HepG2 (cell line): ENCODE measurements around the gene COPZ1. TPM values are rescaled to one million over a fixed set of nuclear protein-coding genes. Genes with fewer than 3 reads are reported as not detected.

Experiments used
- CHCHD3 ChIP-seq: sonication (generic); formaldehyde crosslinking; IDR thresholded peaks from 2 replicates; pipeline ENCODE4 v1.8.0; 2022; ENCODE audit warnings: mild to moderate bottlenecking, missing genetic modification reagents, moderate library complexity
- CSRNP2 ChIP-seq: sonication (generic); formaldehyde crosslinking; conservative IDR thresholded peaks from 2 replicates; pipeline ENCODE4 v1.8.0; 2022; ENCODE audit warnings: low read depth, missing genetic modification reagents
- FOXC1 ChIP-seq: sonication (generic); formaldehyde crosslinking; IDR thresholded peaks from 2 replicates; pipeline ENCODE4 v1.8.0; 2022; ENCODE audit warnings: mild to moderate bottlenecking, missing genetic modification reagents, borderline replicate concordance
- HDAC1 ChIP-seq: sonication (generic); formaldehyde crosslinking; IDR thresholded peaks from 2 replicates; pipeline ENCODE4 v1.5.1; 2020; ENCODE audit warnings: mild to moderate bottlenecking, missing genetic modification reagents
- HDAC6 ChIP-seq: fragments of 200-600 bp; sonication (generic); IDR thresholded peaks from 2 replicates; pipeline ENCODE4 v1.7.0; 2017; ENCODE audit warnings: mild to moderate bottlenecking, antibody characterized with exemption, low read length, low read depth
- HOXA3 ChIP-seq: sonication (generic); formaldehyde crosslinking; IDR thresholded peaks from 2 replicates; pipeline ENCODE4 v1.5.0; 2020; ENCODE audit warnings: missing genetic modification reagents
- MNT ChIP-seq: fragments of 450-650 bp; IDR thresholded peaks from 2 replicates; pipeline ENCODE4 v1.6.1; 2016
- PATZ1 ChIP-seq: sonication (generic); formaldehyde crosslinking; IDR thresholded peaks from 2 replicates; pipeline ENCODE4 v1.4.0; 2020; ENCODE audit warnings: missing genetic modification reagents
- PTBP1 ChIP-seq: fragments of 200-400 bp; formaldehyde crosslinking; IDR thresholded peaks from 2 replicates; pipeline ENCODE4 v1.6.1; 2018; ENCODE audit warnings: low read length, low read depth; ENCODE audit not compliant: poor library complexity, severe bottlenecking
- RAD21 ChIP-seq: fragments of 450-650 bp; formaldehyde crosslinking; IDR thresholded peaks from 2 replicates; pipeline ENCODE4 v1.5.0; 2020; ENCODE audit warnings: mild to moderate bottlenecking
- RNF2 ChIP-seq: fragments of 450-650 bp; conservative IDR thresholded peaks from 2 replicates; pipeline ENCODE4 v1.6.1; 2016; ENCODE audit warnings: low read depth
- TIGD3 ChIP-seq: sonication (generic); formaldehyde crosslinking; IDR thresholded peaks from 2 replicates; pipeline ENCODE4 v1.5.1; 2020; ENCODE audit warnings: mild to moderate bottlenecking, missing genetic modification reagents, borderline replicate concordance
- ZBTB3 ChIP-seq: sonication (generic); formaldehyde crosslinking; IDR thresholded peaks from 2 replicates; pipeline ENCODE4 v1.4.0; 2020; ENCODE audit warnings: low read depth, mild to moderate bottlenecking, moderate library complexity, missing genetic modification reagents, borderline replicate concordance
- ZBTB42 ChIP-seq: sonication (generic); formaldehyde crosslinking; IDR thresholded peaks from 2 replicates; pipeline ENCODE4 v1.5.0; 2020; ENCODE audit warnings: mild to moderate bottlenecking, missing genetic modification reagents
- ZNF276 ChIP-seq: sonication (generic); formaldehyde crosslinking; IDR thresholded peaks from 2 replicates; pipeline ENCODE4 v1.4.0; 2020; ENCODE audit warnings: mild to moderate bottlenecking, low read depth, missing genetic modification reagents
- ZNF296 ChIP-seq: sonication (generic); formaldehyde crosslinking; conservative IDR thresholded peaks from 2 replicates; pipeline ENCODE4 v1.5.0; 2020; ENCODE audit warnings: mild to moderate bottlenecking, missing genetic modification reagents
- ZNF513 ChIP-seq: sonication (generic); formaldehyde crosslinking; conservative IDR thresholded peaks from 2 replicates; pipeline ENCODE4 v1.5.0; 2020; ENCODE audit warnings: missing genetic modification reagents
- ZNF563 ChIP-seq: sonication (generic); formaldehyde crosslinking; IDR thresholded peaks from 2 replicates; pipeline ENCODE4 v1.8.0; 2022; ENCODE audit warnings: mild to moderate bottlenecking, moderate library complexity, missing genetic modification reagents
- ZNF577 ChIP-seq: sonication (generic); formaldehyde crosslinking; IDR thresholded peaks from 2 replicates; pipeline ENCODE4 v1.4.0; 2020; ENCODE audit warnings: mild to moderate bottlenecking, low read depth, missing genetic modification reagents, borderline replicate concordance
- ZNF883 ChIP-seq: sonication (generic); formaldehyde crosslinking; IDR thresholded peaks from 2 replicates; pipeline ENCODE4 v1.5.1; 2020; ENCODE audit warnings: mild to moderate bottlenecking, missing genetic modification reagents; ENCODE audit errors: not compliant biosample characterization
- polyA plus RNA-seq, 8 experiments: library from polyadenylated mRNA; depleted of rRNA in 3 of 8; stranded (reverse) in 7 of 8; unstranded in 1 of 8; fragments of >200 nt; fragmentation: Illumina TruSeq in 4 of 8; extraction: Trizol in 4 of 8; gene quantifications; 2 replicates each; pipeline versions ENCODE4 v1.2.1 to v1.2.3, GENCODE V29; 2011 to 2016; ENCODE audit warnings: low read depth in 4 of 8, missing spikeins in 1 of 8, mixed read lengths in 1 of 8; ENCODE audit not compliant: insufficient read depth in 1 of 8
- total RNA-seq, 5 experiments: library from RNA; depleted of rRNA; stranded (reverse); fragments of >200 nt; fragmentation: Illumina TruSeq; extraction: Trizol; gene quantifications; 2 replicates each; pipeline ENCODE4 v1.2.3, GENCODE V29; 2016; ENCODE audit warnings: low read depth in 1 of 5

COPZ1 gene
- total and polyA plus RNA-seq, 2 of the 13 experiments (the other 11 are each of a cell fraction or from before 2014, with no cell fraction given) = 125 to 184 TPM

GRCh38 chr12:54279227-54279631 lies 45.7 kb upstream of the COPZ1 start (continued):
- TF ChIP-seq ZNF276 (CRISPR knock-in tag) (no peak), RNF2 (no peak), PTBP1 (no peak), ZNF563 (CRISPR knock-in tag) (0 out of 2 replicates have a peak, but pooled peaks have one; percentile 30), FOXC1 (CRISPR knock-in tag) (no peak), MNT (no peak), ZNF296 (CRISPR knock-in tag) (no peak), HDAC6 (no peak), HOXA3 (CRISPR knock-in tag) (no peak), ZNF883 (no peak), ZBTB42 (CRISPR knock-in tag) (no peak), ZNF513 (no peak), HDAC1 (no peak), CSRNP2 (CRISPR knock-in tag) (no peak), PATZ1 (CRISPR knock-in tag) (no peak), RAD21 (CRISPR knock-in tag) (peak; percentile 12; the same call in 1 of the 2 replicates), ZBTB3 (no peak), CHCHD3 (no peak), ZNF577 (CRISPR knock-in tag) (no peak), TIGD3 (CRISPR knock-in tag) (0 out of 2 replicates have a peak, but pooled peaks have one; percentile 2)
